Endodermal cell (in vitro differentiated cells): ENCODE measurements around the gene KIAA0513. TPM values are rescaled to one million over a fixed set of nuclear protein-coding genes. Genes with fewer than 3 reads are reported as not detected.

Source experiments
- DNase-seq: peaks from one replicate; pipeline ENCODE4 v3.0.0-alpha.2; 2017
- H3K27ac ChIP-seq: 2 replicates; pipeline ENCODE4 v1.5.1; 2013; ENCODE audit warnings: mild to moderate bottlenecking, low read depth, low read length, moderate library complexity
- H3K27me3 ChIP-seq: 2 replicates; pipeline ENCODE4 v1.6.1; 2013; ENCODE audit warnings: mild to moderate bottlenecking, low read length, moderate library complexity; ENCODE audit not compliant: insufficient read depth, control insufficient read depth, poor library complexity, severe bottlenecking
- H3K36me3 ChIP-seq: 2 replicates; pipeline ENCODE4 v1.7.0; 2013; ENCODE audit warnings: mild to moderate bottlenecking, low read length, moderate library complexity; ENCODE audit not compliant: control insufficient read depth, insufficient read depth
- H3K4me1 ChIP-seq: one replicate; pipeline ENCODE4 v1.7.0; 2013; ENCODE audit warnings: low read length; ENCODE audit not compliant: control insufficient read depth, insufficient read depth
- H3K4me3 ChIP-seq: 2 replicates; pipeline ENCODE4 v1.5.1; 2013; ENCODE audit warnings: mild to moderate bottlenecking, low read length, moderate library complexity
- H3K9ac ChIP-seq: 2 replicates; pipeline ENCODE4 v1.6.1; 2013; ENCODE audit warnings: mild to moderate bottlenecking, low read length, moderate library complexity; ENCODE audit not compliant: poor library complexity, severe bottlenecking; ENCODE audit errors: extremely low read depth
- H3K9me3 ChIP-seq: 2 replicates; pipeline ENCODE4 v1.6.1; 2013; ENCODE audit warnings: mild to moderate bottlenecking, low read length, moderate library complexity; ENCODE audit not compliant: control insufficient read depth
- H3K27ac Mint-ChIP-seq: 2 replicates; pipeline ENCODE4 v1.8.0; 2020; ENCODE audit warnings: mixed read lengths
- H3K27me3 Mint-ChIP-seq: 2 replicates; pipeline ENCODE4 v1.8.0; 2021; ENCODE audit warnings: mild to moderate bottlenecking, mixed read lengths; ENCODE audit not compliant: insufficient read depth
- H3K36me3 Mint-ChIP-seq: 2 replicates; pipeline ENCODE4 v1.8.0; 2020; ENCODE audit warnings: low read depth, mixed read lengths
- H3K4me1 Mint-ChIP-seq: 2 replicates; pipeline ENCODE4 v1.8.0; 2020; ENCODE audit warnings: mixed read lengths
- H3K4me3 Mint-ChIP-seq: 2 replicates; pipeline ENCODE4 v1.8.0; 2020; ENCODE audit warnings: mild to moderate bottlenecking, moderate library complexity, mixed read lengths
- H3K9me3 Mint-ChIP-seq: 2 replicates; pipeline ENCODE4 v1.8.0; 2020; ENCODE audit warnings: mild to moderate bottlenecking, mixed read lengths
- CTCF ChIP-seq: fragments of 200-600 bp; sonication (generic); conservative IDR thresholded peaks from 2 replicates; pipeline ENCODE4 v1.5.0; 2021; ENCODE audit warnings: antibody characterized with exemption, mild to moderate bottlenecking
- WGBS, 2 experiments: methylation state at CpG; one replicate each; pipeline versions ENCODE4 v1.1.5 to v1.1.7; 2013; ENCODE audit warnings: missing lambda C conversion rate in 2 of 2, mixed read lengths in 1 of 2; ENCODE audit not compliant: insufficient coverage in 1 of 2, insufficient read length in 1 of 2; 5-methylcytosine and 5-hydroxymethylcytosine counted together
- total RNA-seq, 2 donors: library from RNA; stranded (reverse); fragmentation: NEBNext Ultra II Directional in 1 of 2; extraction: Animal tissue kit (Norgen Biotek cat#: 25700) in 1 of 2; gene quantifications; 2 replicates in 1 of 2; 3 replicates in 1 of 2; pipeline ENCODE4 v1.2.1, GENCODE V29; 2021

KIAA0513 gene
- total RNA-seq, 2 donors from 2014 or later = 9.2 to 16.0 TPM

GRCh38 chr16:85100265-85100664, 72.7 kb downstream of the KIAA0513 start:
- H3K9me3 ChIP-seq = no peaks in the 10 kb centered on the region
- Mint-ChIP-seq H3K9me3 (no peaks in the 10 kb centered on the region), H3K4me3 (no peak overlapping the region), H3K27me3 (no peaks in the 10 kb centered on the region), H3K4me1 (peaks cover 3% of the 10 kb centered on the region), H3K27ac (no peak overlapping the region), H3K36me3 (no peaks in the 10 kb centered on the region)
- H3K9ac ChIP-seq = no peak overlapping the region
- H3K36me3 ChIP-seq = no peaks in the 10 kb centered on the region
- no peaks in the 10 kb centered on the region for H3K27me3 ChIP-seq
- H3K27ac ChIP-seq = no peak overlapping the region
- no peaks in the 10 kb centered on the region for H3K4me1 ChIP-seq
- no peak overlapping the region for H3K4me3 ChIP-seq
- TF ChIP-seq CTCF = no peak
- DNase-seq = no peak
- WGBS, 2 experiments = 93 to 95% methylated on average over 7 to 10 of the region's 10 CpGs

GRCh38 chr16:85101956-85102630, 74.5 kb downstream of the KIAA0513 start:
- Mint-ChIP-seq H3K9me3 (no peaks in the 10 kb centered on the region), H3K27me3 (no peaks in the 10 kb centered on the region), H3K4me3 (no peak overlapping the region), H3K27ac (no peak overlapping the region), H3K36me3 (no peaks in the 10 kb centered on the region), H3K4me1 (peaks cover 3% of the 10 kb centered on the region)
- no peaks in the 10 kb centered on the region for H3K9me3 ChIP-seq
- H3K4me3 ChIP-seq = no peak overlapping the region
- no peak for DNase-seq
- WGBS, 2 experiments = 89 to 91% methylated on average over 7 to 11 of the region's 11 CpGs
- no peak overlapping the region for H3K27ac ChIP-seq
- TF ChIP-seq CTCF = no peak
- H3K9ac ChIP-seq = no peak overlapping the region
- no peaks in the 10 kb centered on the region for H3K27me3 ChIP-seq
- H3K4me1 ChIP-seq = no peaks in the 10 kb centered on the region
- H3K36me3 ChIP-seq = no peaks in the 10 kb centered on the region

- TF ChIP-seq CTCF = no peak
- Histone ChIP-seq H3K36me3 (no peaks in the 10 kb centered on the region), H3K9ac (no peak overlapping the region), H3K27me3 (no peaks in the 10 kb centered on the region), H3K4me1 (no peaks in the 10 kb centered on the region), H3K9me3 (no peaks in the 10 kb centered on the region), H3K4me3 (no peak overlapping the region), H3K27ac (no peak overlapping the region)
- Mint-ChIP-seq H3K4me3 (no peak overlapping the region), H3K36me3 (no peaks in the 10 kb centered on the region), H3K4me1 (peaks cover 3% of the 10 kb centered on the region), H3K27ac (no peak overlapping the region), H3K9me3 (no peaks in the 10 kb centered on the region), H3K27me3 (no peaks in the 10 kb centered on the region)
- no peak for DNase-seq
- 94 to 95% methylated on average over 15 to 23 of the region's 23 CpGs for WGBS, 2 experiments
Measured at GRCh38 chr16:85103114-85104079, 75.8 kb downstream of the KIAA0513 start.
